Suprapubic skin (tissue), 4 donors: ENCODE results near the gene GCC1. TPM values are rescaled to one million over a fixed set of nuclear protein-coding genes. Genes with fewer than 3 reads are reported as not detected.

Experiments
- DNase-seq, 2 donors: peaks; one replicate each; pipeline ENCODE4 v3.0.0-alpha.2; 2019; ENCODE audit warnings: low spot score in 2 of 2
- H3K27ac ChIP-seq: fragments of 200-600 bp; sonication (generic); one replicate; pipeline ENCODE4 v1.5.1; 2019
- H3K27me3 ChIP-seq: fragments of 200-600 bp; sonication (generic); one replicate; pipeline ENCODE4 v1.5.1; 2019
- H3K36me3 ChIP-seq: fragments of 200-600 bp; sonication (generic); one replicate; pipeline ENCODE4 v1.5.1; 2019
- H3K4me1 ChIP-seq: fragments of 200-600 bp; sonication (generic); one replicate; pipeline ENCODE4 v1.5.1; 2019
- H3K4me3 ChIP-seq: fragments of 200-600 bp; sonication (generic); one replicate; pipeline ENCODE4 v1.5.1; 2019; ENCODE audit warnings: mild to moderate bottlenecking
- H3K9me3 ChIP-seq: fragments of 200-600 bp; sonication (generic); one replicate; pipeline ENCODE4 v1.5.1; 2019
- EP300 ChIP-seq: sonication (generic); formaldehyde crosslinking; IDR thresholded peaks from one replicate; pipeline ENCODE4 v1.6.1; 2017; ENCODE audit warnings: antibody characterized with exemption
- POLR2A ChIP-seq, 2 donors: fragments of 450-650 bp; IDR thresholded peaks; one replicate each; pipeline ENCODE4 v1.6.1; 2017; ENCODE audit warnings: antibody characterized with exemption in 2 of 2, mild to moderate bottlenecking in 2 of 2, moderate library complexity in 2 of 2
- POLR2AphosphoS5 ChIP-seq, 3 donors: sonication (generic); formaldehyde crosslinking; IDR thresholded peaks; one replicate each; pipeline ENCODE4 v1.6.1; 2017; ENCODE audit warnings: antibody characterized with exemption in 3 of 3
- WGBS: methylation state at CpG from one replicate; pipeline ENCODE4 v1.1.5; 2018; 5-methylcytosine and 5-hydroxymethylcytosine counted together
- total RNA-seq, 4 donors: library from RNA; depleted of rRNA; stranded (reverse); fragments of >200 nt; gene quantifications; one replicate each; pipeline ENCODE4 v1.1.0, GENCODE V29; 2016
- TF ChIP-seq, protein P1 (sequence below), 2 donors: fragments of 200-600 bp in 1 of 2; fragments of 450-650 bp in 1 of 2; sonication (generic) in 1 of 2; IDR thresholded peaks; one replicate each; pipeline ENCODE4 v1.5.1; 2016 to 2019; ENCODE audit warnings: antibody characterized with exemption in 2 of 2, mild to moderate bottlenecking in 1 of 2, moderate library complexity in 1 of 2

Gene GCC1
- total RNA-seq, 4 donors from 2014 or later, result 17.8 to 27.7 (median 20.5) TPM

- no peak overlapping the region for H3K4me3 ChIP-seq
- no peak for TF ChIP-seq POLR2AphosphoS5 (IDR thresholded peaks at IDR 0.05)
- TF ChIP-seq EP300, result no peak
- no peak overlapping the region for H3K27ac ChIP-seq
- 63% methylated on average over 1 of the region's 1 CpG for WGBS
- H3K4me1 ChIP-seq, result peaks cover 5% of the 10 kb centered on the region
- no peak for DNase-seq
- H3K36me3 ChIP-seq, result peaks cover 26% of the 10 kb centered on the region
- no peaks in the 10 kb centered on the region for H3K9me3 ChIP-seq
- no peaks in the 10 kb centered on the region for H3K27me3 ChIP-seq
These were observed 9.1 kb upstream of the GCC1 start for GRCh38 chr7:127594490-127594889.

GRCh38 chr7:127592550-127592949, 7.2 kb upstream of the GCC1 start:
- Histone ChIP-seq H3K9me3 (no peaks in the 10 kb centered on the region), H3K36me3 (peaks cover 26% of the 10 kb centered on the region), H3K27ac (no peak overlapping the region), H3K4me3 (no peak overlapping the region), H3K4me1 (peaks cover 16% of the 10 kb centered on the region), H3K27me3 (no peaks in the 10 kb centered on the region)
- no peak for DNase-seq
- TF ChIP-seq, protein P1, sequence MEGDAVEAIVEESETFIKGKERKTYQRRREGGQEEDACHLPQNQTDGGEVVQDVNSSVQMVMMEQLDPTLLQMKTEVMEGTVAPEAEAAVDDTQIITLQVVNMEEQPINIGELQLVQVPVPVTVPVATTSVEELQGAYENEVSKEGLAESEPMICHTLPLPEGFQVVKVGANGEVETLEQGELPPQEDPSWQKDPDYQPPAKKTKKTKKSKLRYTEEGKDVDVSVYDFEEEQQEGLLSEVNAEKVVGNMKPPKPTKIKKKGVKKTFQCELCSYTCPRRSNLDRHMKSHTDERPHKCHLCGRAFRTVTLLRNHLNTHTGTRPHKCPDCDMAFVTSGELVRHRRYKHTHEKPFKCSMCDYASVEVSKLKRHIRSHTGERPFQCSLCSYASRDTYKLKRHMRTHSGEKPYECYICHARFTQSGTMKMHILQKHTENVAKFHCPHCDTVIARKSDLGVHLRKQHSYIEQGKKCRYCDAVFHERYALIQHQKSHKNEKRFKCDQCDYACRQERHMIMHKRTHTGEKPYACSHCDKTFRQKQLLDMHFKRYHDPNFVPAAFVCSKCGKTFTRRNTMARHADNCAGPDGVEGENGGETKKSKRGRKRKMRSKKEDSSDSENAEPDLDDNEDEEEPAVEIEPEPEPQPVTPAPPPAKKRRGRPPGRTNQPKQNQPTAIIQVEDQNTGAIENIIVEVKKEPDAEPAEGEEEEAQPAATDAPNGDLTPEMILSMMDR (IDR thresholded peaks at IDR 0.05), result no peak
- TF ChIP-seq POLR2A (IDR thresholded peaks at IDR 0.05) (no peak), EP300 (no peak), POLR2AphosphoS5 (IDR thresholded peaks at IDR 0.05) (no peak)
- 69% methylated on average over 4 of the region's 4 CpGs for WGBS

DNA sequence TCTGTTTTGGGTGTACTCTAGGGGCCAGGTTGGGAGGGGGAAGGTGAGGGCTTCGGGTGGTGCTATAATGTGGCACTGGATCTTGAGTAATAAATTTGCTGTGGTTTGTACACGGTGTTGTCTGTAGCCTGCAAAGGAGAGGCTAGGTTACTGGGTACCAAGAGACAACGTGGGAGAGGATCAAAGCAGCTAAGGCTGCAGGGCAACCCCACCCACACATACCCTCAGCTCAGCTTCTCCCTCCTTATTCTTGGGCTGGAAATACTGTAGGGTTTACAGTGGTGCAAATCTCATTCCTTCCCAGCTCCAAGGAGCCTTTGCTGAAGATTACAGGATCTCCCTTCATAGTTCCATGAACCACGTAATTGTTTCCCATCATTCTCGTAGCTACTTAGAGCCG, 6.2 kb upstream of the GCC1 start:
- Histone ChIP-seq H3K4me3 (no peak overlapping the region), H3K27ac (no peak overlapping the region), H3K9me3 (no peaks in the 10 kb centered on the region), H3K4me1 (peaks cover 20% of the 10 kb centered on the region), H3K36me3 (peaks cover 26% of the 10 kb centered on the region), H3K27me3 (no peaks in the 10 kb centered on the region)
- WGBS, result 65% methylated on average over 6 of the region's 6 CpGs
- no peak for TF ChIP-seq POLR2A (IDR thresholded peaks at IDR 0.05)
- no peak for TF ChIP-seq EP300
- TF ChIP-seq, protein P1 (IDR thresholded peaks at IDR 0.05), result no peak
- no peak for TF ChIP-seq POLR2AphosphoS5 (IDR thresholded peaks at IDR 0.05)
- no peak for DNase-seq

DNA sequence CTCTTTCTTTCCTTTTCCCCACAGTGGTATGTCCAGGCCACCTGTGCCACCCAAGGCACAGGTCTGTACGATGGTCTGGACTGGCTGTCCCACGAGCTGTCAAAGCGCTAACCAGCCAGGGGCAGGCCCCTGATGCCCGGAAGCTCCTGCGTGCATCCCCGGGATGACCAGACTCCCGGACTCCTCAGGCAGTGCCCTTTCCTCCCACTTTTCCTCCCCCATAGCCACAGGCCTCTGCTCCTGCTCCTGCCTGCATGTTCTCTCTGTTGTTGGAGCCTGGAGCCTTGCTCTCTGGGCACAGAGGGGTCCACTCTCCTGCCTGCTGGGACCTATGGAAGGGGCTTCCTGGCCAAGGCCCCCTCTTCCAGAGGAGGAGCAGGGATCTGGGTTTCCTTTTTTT, 5.8 kb upstream of the GCC1 start:
- TF ChIP-seq POLR2A (IDR thresholded peaks at IDR 0.05) (no peak), EP300 (no peak), POLR2AphosphoS5 (IDR thresholded peaks at IDR 0.05) (no peak)
- TF ChIP-seq, protein P1 (IDR thresholded peaks at IDR 0.05), result no peak
- peaks cover 21% of the 10 kb centered on the region for H3K4me1 ChIP-seq
- H3K9me3 ChIP-seq, result no peaks in the 10 kb centered on the region
- 91% methylated on average over 7 of the region's 7 CpGs for WGBS
- H3K4me3 ChIP-seq, result no peak overlapping the region
- no peak for DNase-seq
- no peaks in the 10 kb centered on the region for H3K27me3 ChIP-seq
- no peak overlapping the region for H3K27ac ChIP-seq
- H3K36me3 ChIP-seq, result peaks cover 26% of the 10 kb centered on the region

GRCh38 chr7:127589896-127590295, 4.5 kb upstream of the GCC1 start:
- DNase-seq, result no peak
- no peak overlapping the region for H3K27ac ChIP-seq
- no peak for TF ChIP-seq EP300
- no peak for TF ChIP-seq POLR2AphosphoS5 (IDR thresholded peaks at IDR 0.05)
- TF ChIP-seq, protein P1 (IDR thresholded peaks at IDR 0.05), result no peak
- TF ChIP-seq POLR2A (IDR thresholded peaks at IDR 0.05), result no peak
- H3K4me3 ChIP-seq, result no peak overlapping the region
- no peaks in the 10 kb centered on the region for H3K9me3 ChIP-seq
- H3K27me3 ChIP-seq, result no peaks in the 10 kb centered on the region
- H3K4me1 ChIP-seq, result peaks cover 29% of the 10 kb centered on the region
- 56% methylated on average over 3 of the region's 3 CpGs for WGBS
- H3K36me3 ChIP-seq, result peaks cover 26% of the 10 kb centered on the region
